Measurements from ENCODE around the gene SYT7.

Gene SYT7

DNA sequence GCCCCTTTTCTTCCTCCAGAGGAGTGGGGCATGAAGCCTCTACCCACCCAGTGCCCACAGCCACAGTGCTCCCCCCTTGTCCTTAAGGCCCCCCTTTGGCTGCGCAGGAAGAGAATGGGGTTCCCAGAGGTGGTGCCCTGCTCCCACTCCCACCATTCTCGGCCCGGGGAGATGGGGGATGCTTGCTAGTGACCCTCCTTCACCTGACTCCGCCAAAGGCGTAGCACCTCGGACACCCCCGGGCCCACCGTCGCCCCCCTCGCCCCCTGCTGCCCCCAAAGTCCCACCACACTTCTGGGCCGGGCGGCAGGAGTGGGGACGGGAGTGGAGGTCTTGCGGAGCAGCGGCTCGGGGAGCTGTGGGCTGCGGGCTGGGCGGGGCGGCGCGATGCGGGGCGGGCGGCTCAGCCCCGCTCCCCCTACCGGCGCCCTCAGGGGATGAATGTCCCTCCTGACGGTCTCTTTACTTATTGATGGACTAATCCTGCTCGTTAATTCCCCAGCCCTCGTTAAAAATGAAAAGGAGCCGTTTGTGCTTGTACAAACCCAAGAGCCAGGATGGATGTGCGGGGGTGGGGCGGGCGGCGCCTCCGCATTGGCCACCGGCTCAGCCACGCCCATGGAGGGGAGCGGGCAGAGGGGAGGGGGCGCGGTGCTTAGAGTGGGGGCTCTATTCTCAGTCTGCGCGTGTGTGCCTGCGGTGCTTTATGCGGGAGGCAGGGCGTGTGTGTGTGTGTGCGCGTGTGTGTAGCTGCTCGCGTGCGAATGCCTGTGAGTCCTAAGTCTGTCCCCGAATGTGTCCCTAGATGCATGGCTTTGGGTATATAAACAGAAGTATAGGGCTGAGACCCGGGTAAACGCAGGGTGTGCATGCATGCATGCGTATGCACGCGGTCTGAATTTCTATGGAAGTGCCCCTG, 25.6 kb downstream of the SYT7 start:
- H3K36me3 ChIP-seq (ENCODE audit: control insufficient read depth, insufficient read depth, low read length) = no peaks in the 10 kb centered on the region
- no peaks in the 10 kb centered on the region for H3K9me3 ChIP-seq (ENCODE audit: control insufficient read depth, low read length)
- no peak for DNase-seq
- H3K27ac ChIP-seq (ENCODE audit: insufficient read depth, low read length, poor library complexity, severe bottlenecking) = no peak overlapping the region
- H3K27me3 ChIP-seq (replicated peaks; ENCODE audit: control insufficient read depth, insufficient read depth, low read length, poor library complexity, severe bottlenecking) = peaks cover 30% of the 10 kb centered on the region
- H3K4me3 ChIP-seq (ENCODE audit: insufficient read depth, low read depth, low read length, poor library complexity, severe bottlenecking) = no peak overlapping the region
- peaks cover 5% of the 10 kb centered on the region for H3K4me1 ChIP-seq (ENCODE audit: control insufficient read depth, insufficient read depth, low read length, poor library complexity, severe bottlenecking)

DNA sequence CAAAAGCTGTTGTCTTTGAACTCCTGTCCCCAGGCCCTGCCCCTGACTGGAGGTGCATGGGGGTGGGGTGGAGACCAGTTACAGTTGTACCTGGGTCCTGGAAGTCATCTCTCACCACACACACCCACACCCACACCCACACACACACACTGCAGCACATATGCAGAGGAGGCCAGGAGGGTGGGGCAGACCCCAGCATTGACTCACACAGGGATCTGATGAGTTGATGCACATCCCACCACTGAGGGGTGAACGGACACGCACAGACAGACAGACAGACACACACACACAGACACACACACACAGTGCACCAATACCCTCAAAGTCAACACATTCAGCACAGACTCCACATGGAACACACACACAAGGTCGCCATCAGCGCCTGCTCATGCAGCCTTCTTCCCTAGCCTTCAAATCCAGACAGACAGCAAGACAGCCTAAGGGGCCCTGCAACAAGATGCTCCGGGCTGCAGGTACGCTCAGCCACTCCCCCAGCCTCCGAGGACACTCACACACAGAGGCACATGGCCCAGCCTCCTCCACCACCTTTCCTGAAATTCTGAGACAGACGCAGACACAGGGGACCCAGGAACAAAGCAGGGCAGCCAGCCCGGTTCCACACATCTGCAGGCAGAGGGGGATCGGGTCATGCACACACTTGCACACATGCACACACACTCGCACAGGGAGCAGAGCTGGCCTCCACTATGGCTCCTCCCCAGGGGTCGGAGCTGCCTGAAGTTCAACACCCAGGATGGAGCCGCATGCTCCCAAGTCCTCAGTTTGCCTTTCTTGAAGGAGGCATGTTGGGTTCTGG, 26.5 kb downstream of the SYT7 start:
- peaks cover 30% of the 10 kb centered on the region for H3K27me3 ChIP-seq (replicated peaks; ENCODE audit: control insufficient read depth, insufficient read depth, low read length, poor library complexity, severe bottlenecking)
- DNase-seq = no peak

GRCh38 chr11:61553373-61554171, 27.3 kb downstream of the SYT7 start:
- Histone ChIP-seq H3K4me1 (ENCODE audit: control insufficient read depth, insufficient read depth, low read length, poor library complexity, severe bottlenecking) (peaks cover 5% of the 10 kb centered on the region), H3K36me3 (ENCODE audit: control insufficient read depth, insufficient read depth, low read length) (no peaks in the 10 kb centered on the region), H3K27ac (ENCODE audit: insufficient read depth, low read length, poor library complexity, severe bottlenecking) (no peak overlapping the region), H3K27me3 (replicated peaks; ENCODE audit: control insufficient read depth, insufficient read depth, low read length, poor library complexity, severe bottlenecking) (peaks cover 30% of the 10 kb centered on the region), H3K4me3 (ENCODE audit: insufficient read depth, low read depth, low read length, poor library complexity, severe bottlenecking) (no peak overlapping the region), H3K9me3 (ENCODE audit: control insufficient read depth, low read length) (no peaks in the 10 kb centered on the region)
- no peak for DNase-seq

More for the DNA sequence above, 26.5 kb downstream of the SYT7 start:
- Histone ChIP-seq H3K4me1 (ENCODE audit: control insufficient read depth, insufficient read depth, low read length, poor library complexity, severe bottlenecking) (peaks cover 5% of the 10 kb centered on the region), H3K27ac (ENCODE audit: insufficient read depth, low read length, poor library complexity, severe bottlenecking) (no peak overlapping the region), H3K36me3 (ENCODE audit: control insufficient read depth, insufficient read depth, low read length) (no peaks in the 10 kb centered on the region), H3K4me3 (ENCODE audit: insufficient read depth, low read depth, low read length, poor library complexity, severe bottlenecking) (no peak overlapping the region), H3K9me3 (ENCODE audit: control insufficient read depth, low read length) (no peaks in the 10 kb centered on the region)

- peaks cover 5% of the 10 kb centered on the region for H3K4me1 ChIP-seq (ENCODE audit: control insufficient read depth, insufficient read depth, low read length, poor library complexity, severe bottlenecking)
- DNase-seq = no peak
- peaks cover 30% of the 10 kb centered on the region for H3K27me3 ChIP-seq (replicated peaks; ENCODE audit: control insufficient read depth, insufficient read depth, low read length, poor library complexity, severe bottlenecking)
- H3K4me3 ChIP-seq (ENCODE audit: insufficient read depth, low read depth, low read length, poor library complexity, severe bottlenecking) = no peak overlapping the region
- no peaks in the 10 kb centered on the region for H3K9me3 ChIP-seq (ENCODE audit: control insufficient read depth, low read length)
- no peak overlapping the region for H3K27ac ChIP-seq (ENCODE audit: insufficient read depth, low read length, poor library complexity, severe bottlenecking)
- H3K36me3 ChIP-seq (ENCODE audit: control insufficient read depth, insufficient read depth, low read length) = no peaks in the 10 kb centered on the region
Measured at GRCh38 chr11:61552108-61552635, 28.7 kb downstream of the SYT7 start.

- H3K4me1 ChIP-seq (ENCODE audit: control insufficient read depth, insufficient read depth, low read length, poor library complexity, severe bottlenecking) = peaks cover 5% of the 10 kb centered on the region
- DNase-seq = no peak
- H3K27me3 ChIP-seq (replicated peaks; ENCODE audit: control insufficient read depth, insufficient read depth, low read length, poor library complexity, severe bottlenecking) = peaks cover 30% of the 10 kb centered on the region
- H3K4me3 ChIP-seq (ENCODE audit: insufficient read depth, low read depth, low read length, poor library complexity, severe bottlenecking) = no peak overlapping the region
- no peaks in the 10 kb centered on the region for H3K36me3 ChIP-seq (ENCODE audit: control insufficient read depth, insufficient read depth, low read length)
- H3K27ac ChIP-seq (ENCODE audit: insufficient read depth, low read length, poor library complexity, severe bottlenecking) = no peak overlapping the region
- H3K9me3 ChIP-seq (ENCODE audit: control insufficient read depth, low read length) = no peaks in the 10 kb centered on the region
Measured at GRCh38 chr11:61551634-61552033, 29.2 kb downstream of the SYT7 start.

- no peak for DNase-seq
- H3K27ac ChIP-seq (ENCODE audit: insufficient read depth, low read length, poor library complexity, severe bottlenecking) = no peak overlapping the region
- no peaks in the 10 kb centered on the region for H3K9me3 ChIP-seq (ENCODE audit: control insufficient read depth, low read length)
- peaks cover 26% of the 10 kb centered on the region for H3K27me3 ChIP-seq (replicated peaks; ENCODE audit: control insufficient read depth, insufficient read depth, low read length, poor library complexity, severe bottlenecking)
- H3K4me1 ChIP-seq (ENCODE audit: control insufficient read depth, insufficient read depth, low read length, poor library complexity, severe bottlenecking) = peaks cover 5% of the 10 kb centered on the region
- no peak overlapping the region for H3K4me3 ChIP-seq (ENCODE audit: insufficient read depth, low read depth, low read length, poor library complexity, severe bottlenecking)
- H3K36me3 ChIP-seq (ENCODE audit: control insufficient read depth, insufficient read depth, low read length) = no peaks in the 10 kb centered on the region
Measured at GRCh38 chr11:61550665-61551227, 30.1 kb downstream of the SYT7 start.

DNA sequence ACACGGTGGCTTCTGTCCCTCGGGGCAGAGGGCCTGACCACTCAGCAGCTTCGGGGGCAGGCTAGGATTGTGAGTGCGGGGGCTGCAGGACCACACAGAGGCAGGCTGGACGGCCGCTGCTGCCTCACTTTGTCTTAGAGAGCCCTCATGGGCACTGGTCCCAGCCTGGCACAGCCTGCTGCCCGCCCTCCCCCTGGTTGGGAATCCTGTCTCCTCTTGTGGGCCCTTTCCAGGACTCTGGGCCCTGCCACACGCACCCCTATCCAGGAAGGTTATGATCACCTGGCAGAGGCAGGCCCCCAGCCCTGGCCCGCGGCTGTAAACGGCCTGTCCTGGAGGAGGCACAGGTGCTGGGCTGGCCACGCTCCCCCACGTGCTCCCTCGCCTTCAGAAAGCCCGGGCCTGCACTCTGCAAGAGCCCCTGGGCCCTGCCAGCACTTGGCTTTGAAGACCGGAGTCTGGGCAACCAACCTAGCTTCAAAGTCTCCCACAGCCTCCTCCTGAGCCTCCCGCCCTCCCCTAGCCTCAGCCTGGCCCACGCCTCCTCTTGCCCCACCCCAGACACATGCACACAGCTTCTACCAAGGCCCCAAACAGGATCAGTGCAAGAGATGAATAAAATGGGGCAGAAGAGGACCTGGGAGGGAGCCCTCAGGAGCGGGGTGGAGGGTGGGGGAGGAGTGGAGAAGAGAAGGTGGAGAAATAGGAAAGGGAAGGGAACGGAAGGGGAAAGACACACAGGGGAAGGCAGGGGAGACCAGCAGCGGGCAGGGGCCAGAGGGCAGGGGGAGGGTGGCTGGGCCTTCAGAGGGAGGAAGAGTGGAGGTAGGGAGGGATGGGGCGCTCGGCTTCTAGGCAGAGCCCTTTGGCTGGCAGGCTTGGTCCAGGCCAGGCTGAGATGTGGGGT, 31.0 kb downstream of the SYT7 start:
- H3K27ac ChIP-seq (ENCODE audit: insufficient read depth, low read length, poor library complexity, severe bottlenecking) = no peak overlapping the region
- H3K36me3 ChIP-seq (ENCODE audit: control insufficient read depth, insufficient read depth, low read length) = no peaks in the 10 kb centered on the region
- no peaks in the 10 kb centered on the region for H3K9me3 ChIP-seq (ENCODE audit: control insufficient read depth, low read length)
- DNase-seq = no peak
- peaks cover 20% of the 10 kb centered on the region for H3K27me3 ChIP-seq (replicated peaks; ENCODE audit: control insufficient read depth, insufficient read depth, low read length, poor library complexity, severe bottlenecking)
- H3K4me3 ChIP-seq (ENCODE audit: insufficient read depth, low read depth, low read length, poor library complexity, severe bottlenecking) = no peak overlapping the region
- no peaks in the 10 kb centered on the region for H3K4me1 ChIP-seq (ENCODE audit: control insufficient read depth, insufficient read depth, low read length, poor library complexity, severe bottlenecking)

- H3K27me3 ChIP-seq (replicated peaks; ENCODE audit: control insufficient read depth, insufficient read depth, low read length, poor library complexity, severe bottlenecking) = peaks cover 14% of the 10 kb centered on the region
- no peaks in the 10 kb centered on the region for H3K4me1 ChIP-seq (ENCODE audit: control insufficient read depth, insufficient read depth, low read length, poor library complexity, severe bottlenecking)
- no peaks in the 10 kb centered on the region for H3K36me3 ChIP-seq (ENCODE audit: control insufficient read depth, insufficient read depth, low read length)
- no peak overlapping the region for H3K4me3 ChIP-seq (ENCODE audit: insufficient read depth, low read depth, low read length, poor library complexity, severe bottlenecking)
- no peaks in the 10 kb centered on the region for H3K9me3 ChIP-seq (ENCODE audit: control insufficient read depth, low read length)
- no peak for DNase-seq
- no peak overlapping the region for H3K27ac ChIP-seq (ENCODE audit: insufficient read depth, low read length, poor library complexity, severe bottlenecking)
Measured at GRCh38 chr11:61549177-61549576, 31.7 kb downstream of the SYT7 start.
